Upper lobe of left lung (tissue), 6 donors: ENCODE results near the gene RETN. TPM values are rescaled to one million over a fixed set of nuclear protein-coding genes. Genes with fewer than 3 reads are reported as not detected.
A peak's percentile ranks its signal among the peaks of the same experiment; 100 is the strongest.

Experiments
- ATAC-seq, 2 donors: fragments of 200-7000 bp; cut with Tn5 transposase; one replicate each; pipeline ENCODE4 v1.9.1; 2022; ENCODE audit warnings: mild to moderate bottlenecking in 2 of 2, moderate library complexity in 2 of 2; ENCODE audit not compliant: low FRiP score in 2 of 2
- DNase-seq, 2 donors: peaks; one replicate each; pipeline ENCODE4 v3.0.0-alpha.2; 2019 to 2020
- H3K27ac ChIP-seq, 4 donors: fragments of 200-600 bp; sonication (generic); one replicate each; pipeline ENCODE4 v1.5.1; 2016 to 2019
- H3K27me3 ChIP-seq, 4 donors: fragments of 200-600 bp; sonication (generic); one replicate each; pipeline ENCODE4 v1.5.1; 2017 to 2019
- H3K36me3 ChIP-seq, 4 donors: fragments of 200-600 bp; sonication (generic); one replicate each; pipeline ENCODE4 v1.5.1; 2016 to 2019
- H3K4me1 ChIP-seq, 4 donors: fragments of 200-600 bp; sonication (generic); one replicate each; pipeline ENCODE4 v1.5.1; 2018 to 2019
- H3K4me3 ChIP-seq, 4 donors: fragments of 200-600 bp; sonication (generic); one replicate each; pipeline ENCODE4 v1.5.1; 2017 to 2019; ENCODE audit warnings: mild to moderate bottlenecking in 2 of 4, moderate library complexity in 1 of 4
- H3K9me3 ChIP-seq, 4 donors: fragments of 200-600 bp; sonication (generic); one replicate each; pipeline ENCODE4 v1.5.1; 2018 to 2019
- CTCF ChIP-seq, 6 experiments: fragments of 450-650 bp in 4 of 6; fragments of 200-600 bp in 2 of 6; sonication (generic) in 2 of 6; IDR thresholded peaks; one replicate each; pipeline ENCODE4 v1.5.1; 2016 to 2019; ENCODE audit warnings: antibody characterized with exemption in 6 of 6
- EP300 ChIP-seq, 4 donors: sonication (generic); formaldehyde crosslinking; IDR thresholded peaks; one replicate each; pipeline ENCODE4 v1.5.1; 2017; ENCODE audit warnings: antibody characterized with exemption in 4 of 4, control low read depth in 2 of 4
- POLR2A ChIP-seq, 4 donors: fragments of 450-650 bp; IDR thresholded peaks; one replicate each; pipeline ENCODE4 v1.5.1; 2016 to 2017; ENCODE audit warnings: antibody characterized with exemption in 4 of 4, mild to moderate bottlenecking in 2 of 4
- POLR2AphosphoS5 ChIP-seq, 2 donors: sonication (generic); formaldehyde crosslinking; IDR thresholded peaks; one replicate each; pipeline ENCODE4 v1.5.1; 2017; ENCODE audit warnings: antibody characterized with exemption in 2 of 2
- WGBS, 2 donors: methylation state at CpG; one replicate each; pipeline ENCODE4 v1.1.5; 2017 to 2018; 5-methylcytosine and 5-hydroxymethylcytosine counted together
- total RNA-seq, 6 donors: library from RNA; depleted of rRNA in 4 of 6; stranded (reverse); fragments of >200 nt in 4 of 6; gene quantifications; one replicate each; pipeline versions ENCODE4 v1.1.0 to v1.2.1, GENCODE V29; 2016 to 2021
- donor health status: DM: no; HTN: no; CAD: no; lungs with moderate emphysema.
- donor health status: DM: no; HTN: yes; CAD: no; lungs with severe emphysema.

The RETN gene
- total RNA-seq, 6 donors from 2014 or later, result 2.5 to 59.2 (median 13.8) TPM

- 48% methylated on average over 24 to 30 of the region's 30 CpGs for WGBS, 2 donors
- ATAC-seq (no peak), DNase-seq (peak; percentile 37 to 58)
- Histone ChIP-seq H3K27ac (peak overlapping the region; percentile 12 to 97 (median 53)), H3K36me3 (peaks cover 0 to 22% (median 15%) of the 10 kb centered on the region in 4 donors), H3K4me1 (peaks cover 12 to 42% (median 27%) of the 10 kb centered on the region in 4 donors), H3K9me3 (no peaks in the 10 kb centered on the region), H3K4me3 (peak overlapping the region in 2 of 4 donors; percentile 26 to 44), H3K27me3 (no peaks in the 10 kb centered on the region)
- TF ChIP-seq POLR2A (IDR thresholded peaks at IDR 0.05) (no peak), EP300 (IDR thresholded peaks at IDR 0.05) (no peak), POLR2AphosphoS5 (IDR thresholded peaks at IDR 0.05) (no peak), CTCF (IDR thresholded peaks at IDR 0.05) (peak in 2 of 6 experiments; percentile 10 to 23)
These were observed 10.3 kb downstream of the RETN start for GRCh38 chr19:7678971-7679751.

GRCh38 chr19:7679771-7680605, 11.1 kb downstream of the RETN start:
- TF ChIP-seq EP300 (IDR thresholded peaks at IDR 0.05), result no peak
- no peak for TF ChIP-seq CTCF (IDR thresholded peaks at IDR 0.05)
- no peak for TF ChIP-seq POLR2AphosphoS5 (IDR thresholded peaks at IDR 0.05)
- no peak for TF ChIP-seq POLR2A (IDR thresholded peaks at IDR 0.05)
- Histone ChIP-seq H3K27me3 (no peaks in the 10 kb centered on the region), H3K9me3 (no peaks in the 10 kb centered on the region), H3K4me3 (peak overlapping the region; percentile 72 to 98 (median 90)), H3K4me1 (peaks cover 12 to 39% (median 27%) of the 10 kb centered on the region in 4 donors), H3K27ac (peak overlapping the region; percentile 88 to 97 (median 90)), H3K36me3 (peaks cover 0 to 28% (median 19%) of the 10 kb centered on the region in 4 donors)
- ATAC-seq, result no peak
- 61 to 68% methylated on average over 17 of the region's 22 CpGs for WGBS, 2 donors
- DNase-seq, result no peak

- WGBS, 2 donors, result 0 to 1% methylated on average over 7 to 48 of the region's 79 CpGs
- Histone ChIP-seq H3K27ac (peak within 1 kb of the TSS; percentile 88 to 97 (median 90)), H3K27me3 (no peaks in the 10 kb centered on the region), H3K4me1 (peaks cover 12 to 39% (median 27%) of the 10 kb centered on the region in 4 donors), H3K36me3 (peaks cover 0 to 33% (median 21%) of the 10 kb centered on the region in 4 donors), H3K4me3 (peak within 1 kb of the TSS; percentile 72 to 98 (median 90)), H3K9me3 (no peaks in the 10 kb centered on the region)
- TF ChIP-seq POLR2AphosphoS5 (IDR thresholded peaks at IDR 0.05) (peak; percentile 67 to 83), EP300 (IDR thresholded peaks at IDR 0.05) (peak in 1 of 4 donors; percentile 33), CTCF (IDR thresholded peaks at IDR 0.05) (peak; percentile 97 to 100 (median 100)), POLR2A (IDR thresholded peaks at IDR 0.05) (peak in 1 of 4 donors; percentile 76)
- ATAC-seq, result peak; percentile 90 to 95
- peak; percentile 90 to 98 for DNase-seq
These were observed 11.9 kb downstream of the RETN start, which contains the start of gene TRAPPC5 for GRCh38 chr19:7680606-7681339. Gene TRAPPC5 (plus strand): TSS chr19:7680833. CDS start chr19:7682254, 1,421 bp downstream.

GRCh38 chr19:7681340-7682174, 12.7 kb downstream of the RETN start:
- WGBS, 2 donors, result 5 to 6% methylated on average over 34 to 37 of the region's 43 CpGs
- Histone ChIP-seq H3K4me1 (peaks cover 12 to 32% (median 24%) of the 10 kb centered on the region in 4 donors), H3K27me3 (no peaks in the 10 kb centered on the region), H3K36me3 (peaks cover 0 to 33% (median 21%) of the 10 kb centered on the region in 4 donors), H3K9me3 (no peaks in the 10 kb centered on the region), H3K4me3 (peak overlapping the region; percentile 72 to 98 (median 90)), H3K27ac (peak overlapping the region; percentile 88 to 97 (median 90))
- ATAC-seq (peak; percentile 73 to 78), DNase-seq (peak; percentile 79 to 92)
- TF ChIP-seq EP300 (IDR thresholded peaks at IDR 0.05) (no peak), POLR2A (IDR thresholded peaks at IDR 0.05) (no peak), POLR2AphosphoS5 (IDR thresholded peaks at IDR 0.05) (peak in 1 of 2 donors; percentile 23), CTCF (IDR thresholded peaks at IDR 0.05) (peak; percentile 42 to 79 (median 61))
